Endothelial cell of umbilical vein (primary cell): ENCODE data around the gene PMIS2. TPM values are rescaled to one million over a fixed set of nuclear protein-coding genes. Genes with fewer than 3 reads are reported as not detected.

ENCODE experiments used
- Bru-seq: library from RNA; stranded (reverse); fragments of 400-500 nt; gene quantifications from one replicate; lab custom pipeline; 2021; lab: Mats Ljungman, UMichigan
- BruChase-seq, 2 experiments: library from RNA; stranded (reverse); fragments of 400-500 nt; gene quantifications; one replicate each; lab custom pipeline; 2021; lab: Mats Ljungman, UMichigan
- BruUV-seq: library from RNA; stranded (reverse); fragments of 400-500 nt; replicated peaks from 2 replicates; lab custom pipeline; 2021; lab: Mats Ljungman, UMichigan
- CTCF ChIA-PET: fragments of 300-600, 350-600 bp; sonication (Branson Sonifier 250); formaldehyde crosslinking; loops from one replicate; lab custom pipeline; 2021; ENCODE audit warnings: antibody characterized with exemption, inconsistent platforms; lab: Charles Lee
- POLR2A ChIA-PET: fragments of 300-600, 350-600 bp; sonication (Branson Sonifier 250); formaldehyde crosslinking; loops from one replicate; lab custom pipeline; 2021; ENCODE audit warnings: antibody characterized with exemption, inconsistent platforms; lab: Charles Lee
- DNase-seq: peaks from one replicate; pipeline ENCODE4 v3.0.0-alpha.2; 2011; ENCODE audit warnings: low read depth, low spot score
- FAIRE-seq: peaks from 2 replicates; lab custom pipeline; 2011; peaks lifted over from hg19 to GRCh38; lab: Jason Lieb, UNC
- H2AFZ ChIP-seq: 2 replicates; pipeline ENCODE4 v1.6.0; 2012; ENCODE audit warnings: low read depth, low read length, control low read depth, inconsistent platforms
- H3K27ac ChIP-seq: 2 replicates; pipeline ENCODE4 v1.5.1; 2011; ENCODE audit warnings: low read depth, mild to moderate bottlenecking, control low read depth, low read length, moderate library complexity; ENCODE audit not compliant: insufficient read depth
- H3K27me3 ChIP-seq, 2 experiments: 2 replicates each; pipeline versions ENCODE4 v1.6.0 to v1.6.1; 2011; ENCODE audit warnings: low read length in 2 of 2, mixed read lengths in 1 of 2; ENCODE audit not compliant: control insufficient read depth in 2 of 2, insufficient read depth in 2 of 2
- H3K36me3 ChIP-seq, 2 experiments: 2 replicates in 1 of 2; 3 replicates in 1 of 2; pipeline ENCODE4 v1.5.1; 2011; ENCODE audit warnings: low read length in 2 of 2, mild to moderate bottlenecking in 1 of 2, moderate library complexity in 1 of 2; ENCODE audit not compliant: control insufficient read depth in 2 of 2, insufficient read depth in 2 of 2; ENCODE audit errors: extremely low read depth in 1 of 2
- H3K4me1 ChIP-seq: 3 replicates; pipeline ENCODE4 v1.5.1; 2011; ENCODE audit warnings: mild to moderate bottlenecking, low read length; ENCODE audit not compliant: control insufficient read depth, insufficient read depth; ENCODE audit errors: extremely low read depth
- H3K4me2 ChIP-seq: 2 replicates; pipeline ENCODE4 v1.6.1; 2011; ENCODE audit warnings: low read length, control low read depth, mixed read lengths; ENCODE audit not compliant: insufficient read depth
- H3K4me3 ChIP-seq, 3 experiments: fragments of 200-600 bp in 1 of 3; sonication (generic), shearing (Covaris generic) in 1 of 3; replicated peaks in 1 of 3; 2 replicates each; pipeline ENCODE4 v1.5.1; 2011 to 2016; ENCODE audit warnings: control low read depth in 3 of 3, low read length in 3 of 3, mild to moderate bottlenecking in 2 of 3, inconsistent platforms in 1 of 3, low read depth in 1 of 3, moderate library complexity in 1 of 3; ENCODE audit not compliant: insufficient read depth in 1 of 3
- H3K79me2 ChIP-seq: 2 replicates; pipeline ENCODE4 v1.6.0; 2012; ENCODE audit warnings: low read length, inconsistent platforms; ENCODE audit not compliant: control insufficient read depth, insufficient read depth
- H3K9ac ChIP-seq: replicated peaks from 2 replicates; pipeline ENCODE3; 2011; ENCODE audit warnings: low read length, control low read depth; ENCODE audit not compliant: insufficient read depth; ENCODE audit errors: extremely low read depth
- H3K9me1 ChIP-seq: replicated peaks from 3 replicates; pipeline ENCODE4 v1.6.0; 2011; ENCODE audit warnings: mild to moderate bottlenecking, low read length; ENCODE audit not compliant: control insufficient read depth, insufficient read depth; ENCODE audit errors: extremely low read depth
- H3K9me3 ChIP-seq: replicated peaks from 2 replicates; pipeline ENCODE4 v1.5.1; 2012; ENCODE audit warnings: low read length, inconsistent platforms; ENCODE audit not compliant: control insufficient read depth, insufficient read depth
- H4K20me1 ChIP-seq: replicated peaks from 2 replicates; pipeline ENCODE3; 2011; ENCODE audit warnings: mild to moderate bottlenecking, low read length; ENCODE audit not compliant: control insufficient read depth, insufficient read depth; ENCODE audit errors: extremely low read depth
- EZH2 ChIP-seq: IDR thresholded peaks from 2 replicates; pipeline ENCODE4 v1.6.1; 2012; ENCODE audit warnings: borderline replicate concordance, low read depth, mild to moderate bottlenecking, moderate library complexity, low read length, inconsistent platforms; ENCODE audit not compliant: severe bottlenecking
- FOS ChIP-seq: IDR thresholded peaks from 2 replicates; pipeline ENCODE4 v1.6.1; 2011; ENCODE audit warnings: mild to moderate bottlenecking, low read length, moderate library complexity, borderline replicate concordance; ENCODE audit not compliant: insufficient read depth
- GATA2 ChIP-seq: IDR thresholded peaks from 2 replicates; pipeline ENCODE4 v1.7.0; 2011; ENCODE audit warnings: low read depth, mild to moderate bottlenecking, moderate library complexity, mixed read lengths, low read length; ENCODE audit not compliant: insufficient read length, insufficient read depth
- JUN ChIP-seq: IDR thresholded peaks from 2 replicates; pipeline ENCODE4 v1.6.1; 2011; ENCODE audit warnings: borderline replicate concordance, low read depth; ENCODE audit not compliant: insufficient read length, insufficient read depth
- MYC ChIP-seq: IDR thresholded peaks from one replicate; pipeline ENCODE4 v1.6.1; 2011; ENCODE audit warnings: mild to moderate bottlenecking, low read depth, low read length
- POLR2A ChIP-seq: IDR thresholded peaks from 2 replicates; pipeline ENCODE4 v1.6.1; 2012; ENCODE audit warnings: low read depth, mild to moderate bottlenecking, control low read depth, low read length
- POLR2AphosphoS5 ChIP-seq: IDR thresholded peaks from 2 replicates; pipeline ENCODE4 v1.6.1; 2012; ENCODE audit warnings: low read depth, mild to moderate bottlenecking, control low read depth, low read length, moderate library complexity; ENCODE audit not compliant: insufficient read depth
- dilution Hi-C: fragments of 300-500 bp; cut with MboI; formaldehyde crosslinking; loops from one replicate; pipeline ENCODE4 v1.15.0; 2019; ENCODE audit warnings: low sequenced_read_pairs; ENCODE audit not compliant: extremely low pct_ligation_motif_present
- intact Hi-C: fragments of 100-400 bp; cut with micrococcal nuclease; formaldehyde crosslinking; loops from one replicate; pipeline ENCODE4 v1.10.0; 2022
- long read RNA-seq: library from polyadenylated mRNA; stranded (forward); transcript quantifications from one replicate; pipeline ENCODE4 v2.0.0, GENCODE V29; 2021
- polyA minus RNA-seq, 3 experiments: library from RNA; depleted of rRNA, polyadenylated mRNA; stranded (reverse); fragments of >200 nt; gene quantifications; 1 replicate in 1 of 3; 2 replicates in 2 of 3; pipeline ENCODE4 v1.2.3, GENCODE V29; 2011
- polyA plus RNA-seq, 4 experiments: library from polyadenylated mRNA; depleted of rRNA in 3 of 4; stranded (reverse) in 3 of 4; unstranded in 1 of 4; fragments of >200 nt; gene quantifications; 2 replicates each; pipeline versions ENCODE4 v1.2.1 to v1.2.3, GENCODE V29; 2011 to 2012; ENCODE audit warnings: missing spikeins in 1 of 4
- total RNA-seq: library from RNA; stranded (reverse); gene quantifications from 2 replicates; pipeline ENCODE4 v1.2.3, GENCODE V29; 2021
- TF ChIP-seq, protein P1 (sequence below), 2 donors: IDR thresholded peaks; 1 replicate in 1 of 2; 2 replicates in 1 of 2; pipeline ENCODE4 v1.5.1; 2011; ENCODE audit warnings: low read length in 2 of 2, mild to moderate bottlenecking in 2 of 2, moderate library complexity in 2 of 2, control low read depth in 1 of 2, inconsistent platforms in 1 of 2, low read depth in 1 of 2; ENCODE audit not compliant: insufficient read depth in 1 of 2; ENCODE audit errors: extremely low read depth in 1 of 2
- TF ChIP-seq, protein P2 (sequence below): IDR thresholded peaks from 2 replicates; pipeline ENCODE4 v1.6.1; 2011; ENCODE audit not compliant: insufficient read depth, insufficient read length

The PMIS2 gene
- total RNA-seq = not detected in 2 replicates
- not detected in 2 replicates for polyA plus RNA-seq
- not detected in 2 replicates for polyA plus RNA-seq (2011; cell fraction: cytosol; rRNA removed)
- polyA plus RNA-seq (2011; cell fraction: nucleus; rRNA removed) = not detected in 2 replicates
- polyA plus RNA-seq (2012) = not detected in 2 replicates
- not detected in 2 replicates for polyA minus RNA-seq
- polyA minus RNA-seq (2011; cell fraction: cytosol; rRNA and poly(A)+ RNA removed) = not detected
- polyA minus RNA-seq (2011; cell fraction: nucleus; rRNA and poly(A)+ RNA removed) = not detected in 2 replicates
- not detected for Bru-seq, nascent RNA
- not detected for BruChase-seq, experiment 1, labeled RNA remaining after a 6-hour chase
- not detected for BruChase-seq, experiment 2, labeled RNA remaining after a 2-hour chase
- long read RNA-seq = 0 reads

DNA sequence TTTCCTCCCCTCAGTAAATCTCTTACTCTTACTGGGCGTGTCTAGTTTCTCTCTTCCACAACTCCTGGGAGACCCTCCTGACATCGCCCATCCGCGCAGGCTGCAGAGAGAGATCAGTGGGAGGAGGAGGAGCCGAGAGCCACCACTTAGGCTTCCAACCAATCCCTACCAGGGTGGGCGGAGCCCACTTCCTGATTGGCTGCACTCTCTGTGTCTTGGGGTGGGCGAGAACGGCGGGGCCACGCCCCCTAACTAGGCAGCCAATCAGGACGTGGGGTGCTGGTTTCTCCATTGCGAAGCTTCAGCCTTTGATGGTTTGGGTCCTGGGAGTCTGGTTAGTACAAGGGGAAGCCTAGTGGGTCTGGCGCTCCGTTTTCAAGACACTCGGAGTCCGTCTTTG is at the start of gene PMIS2:
Gene PMIS2 (plus strand): TSS at position 326 of the 400 bp plus-strand sequence. CDS start 87 bp downstream, outside the sequence.
- Histone ChIP-seq H3K4me3 (no peak within 1 kb of the TSS), H3K79me2 (no peaks in the 10 kb centered on the region), H3K4me1 (no peaks in the 10 kb centered on the region), H3K9me1 (no peaks in the 10 kb centered on the region), H3K27me3 (no peaks in the 10 kb centered on the region), H3K36me3 (no peaks in the 10 kb centered on the region), H3K9me3 (no peaks in the 10 kb centered on the region), H3K9ac (no peak within 1 kb of the TSS), H2AFZ (no peak within 1 kb of the TSS), H3K27ac (no peak within 1 kb of the TSS), H4K20me1 (no peaks in the 10 kb centered on the region), H3K4me2 (no peak within 1 kb of the TSS)
- dilution Hi-C loops = no loop called here
- TF ChIP-seq JUN = no peak
- no peak for TF ChIP-seq EZH2
- no peak for TF ChIP-seq POLR2A
- TF ChIP-seq, protein P1, sequence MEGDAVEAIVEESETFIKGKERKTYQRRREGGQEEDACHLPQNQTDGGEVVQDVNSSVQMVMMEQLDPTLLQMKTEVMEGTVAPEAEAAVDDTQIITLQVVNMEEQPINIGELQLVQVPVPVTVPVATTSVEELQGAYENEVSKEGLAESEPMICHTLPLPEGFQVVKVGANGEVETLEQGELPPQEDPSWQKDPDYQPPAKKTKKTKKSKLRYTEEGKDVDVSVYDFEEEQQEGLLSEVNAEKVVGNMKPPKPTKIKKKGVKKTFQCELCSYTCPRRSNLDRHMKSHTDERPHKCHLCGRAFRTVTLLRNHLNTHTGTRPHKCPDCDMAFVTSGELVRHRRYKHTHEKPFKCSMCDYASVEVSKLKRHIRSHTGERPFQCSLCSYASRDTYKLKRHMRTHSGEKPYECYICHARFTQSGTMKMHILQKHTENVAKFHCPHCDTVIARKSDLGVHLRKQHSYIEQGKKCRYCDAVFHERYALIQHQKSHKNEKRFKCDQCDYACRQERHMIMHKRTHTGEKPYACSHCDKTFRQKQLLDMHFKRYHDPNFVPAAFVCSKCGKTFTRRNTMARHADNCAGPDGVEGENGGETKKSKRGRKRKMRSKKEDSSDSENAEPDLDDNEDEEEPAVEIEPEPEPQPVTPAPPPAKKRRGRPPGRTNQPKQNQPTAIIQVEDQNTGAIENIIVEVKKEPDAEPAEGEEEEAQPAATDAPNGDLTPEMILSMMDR (IDR thresholded peaks at IDR 0.05; ENCODE audit: extremely low read depth in 1 of 2, insufficient read depth in 1 of 2, low read depth in 1 of 2, low read length in 2 of 2) = no peak
- TF ChIP-seq FOS = no peak
- no peak for TF ChIP-seq POLR2AphosphoS5
- TF ChIP-seq GATA2 = no peak
- TF ChIP-seq, protein P2, sequence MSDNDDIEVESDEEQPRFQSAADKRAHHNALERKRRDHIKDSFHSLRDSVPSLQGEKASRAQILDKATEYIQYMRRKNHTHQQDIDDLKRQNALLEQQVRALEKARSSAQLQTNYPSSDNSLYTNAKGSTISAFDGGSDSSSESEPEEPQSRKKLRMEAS = no peak
- no peak for TF ChIP-seq MYC
- FAIRE-seq (no peak), DNase-seq (no peak)
- ChIA-PET POLR2A (no interaction called here), CTCF (no interaction called here)
- BruUV-seq = no TSS peak
- intact Hi-C loops = no loop called here
